PC-3 (cell line): Measurements from ENCODE around the gene CCDC197. TPM values are rescaled to one million over a fixed set of nuclear protein-coding genes. Genes with fewer than 3 reads are reported as not detected.

Source experiments
- ATAC-seq: fragments of 200-7000 bp; cut with Tn5 transposase; 2 replicates; pipeline ENCODE4 v1.9.1; 2020; ENCODE audit warnings: mild to moderate bottlenecking, moderate library complexity
- Bru-seq: library from RNA; stranded (reverse); fragments of 400-500 nt; gene quantifications from one replicate; lab custom pipeline; 2021; lab: Mats Ljungman, UMichigan
- BruChase-seq, 2 experiments: library from RNA; stranded (reverse); fragments of 400-500 nt; gene quantifications; one replicate each; lab custom pipeline; 2021; lab: Mats Ljungman, UMichigan
- BruUV-seq: library from RNA; stranded (reverse); fragments of 400-500 nt; replicated peaks from 2 replicates; lab custom pipeline; 2021; lab: Mats Ljungman, UMichigan
- CTCF ChIA-PET: fragments of 300-600 bp; sonication (Branson Sonifier 250); formaldehyde crosslinking; loops from one replicate; lab custom pipeline; 2022; ENCODE audit warnings: antibody characterized with exemption; lab: Charles Lee
- POLR2A ChIA-PET: fragments of 300-600 bp; sonication (Branson Sonifier 250); formaldehyde crosslinking; loops from one replicate; lab custom pipeline; 2022; ENCODE audit warnings: antibody characterized with exemption; ENCODE audit not compliant: unreplicated experiment; lab: Charles Lee
- DNase-seq: peaks from one replicate; pipeline ENCODE4 v3.0.0-alpha.2; 2015
- H2AFZ ChIP-seq: fragments of 300-600 bp; sonication (generic); 2 replicates; pipeline ENCODE4 v1.6.0; 2016; ENCODE audit warnings: antibody characterized with exemption, low read length
- H3F3A ChIP-seq: fragments of 300-600 bp; sonication (generic); one replicate; pipeline ENCODE4 v1.6.0; 2017; ENCODE audit warnings: antibody characterized with exemption, low read length, control low read depth, mild to moderate bottlenecking; ENCODE audit not compliant: unreplicated experiment
- H3K27ac ChIP-seq: fragments of 300-600 bp; sonication (generic); 2 replicates; pipeline ENCODE4 v1.5.1; 2016; ENCODE audit warnings: mild to moderate bottlenecking, low read length
- H3K27me3 ChIP-seq: fragments of 300-600 bp; sonication (generic); 2 replicates; pipeline ENCODE4 v1.6.1; 2016; ENCODE audit warnings: low read length, mixed read lengths
- H3K36me3 ChIP-seq: fragments of 300-600 bp; sonication (generic); 2 replicates; pipeline ENCODE4 v1.6.1; 2016; ENCODE audit warnings: low read depth, mixed run types, low read length, mixed read lengths
- H3K4me1 ChIP-seq: fragments of 300-600 bp; sonication (generic); 2 replicates; pipeline ENCODE4 v1.5.1; 2016; ENCODE audit warnings: low read length; ENCODE audit not compliant: insufficient read depth
- H3K4me2 ChIP-seq: fragments of 300-600 bp; sonication (generic); 2 replicates; pipeline ENCODE4 v1.6.0; 2016; ENCODE audit warnings: low read length
- H3K4me3 ChIP-seq: fragments of 300-600 bp; sonication (generic); 2 replicates; pipeline ENCODE4 v1.5.1; 2016; ENCODE audit warnings: mild to moderate bottlenecking, low read length, mixed read lengths
- H3K79me2 ChIP-seq: fragments of 300-600 bp; sonication (generic); 2 replicates; pipeline ENCODE4 v1.6.1; 2017; ENCODE audit warnings: low read length, mixed read lengths
- H3K9ac ChIP-seq: fragments of 300-600 bp; sonication (generic); 2 replicates; pipeline ENCODE4 v1.6.0; 2016; ENCODE audit warnings: mild to moderate bottlenecking, low read length
- H3K9me2 ChIP-seq: fragments of 300-600 bp; sonication (generic); replicated peaks from 2 replicates; pipeline ENCODE4 v1.6.1; 2016; ENCODE audit warnings: mixed run types, low read length, mixed read lengths
- H3K9me3 ChIP-seq: fragments of 300-600 bp; sonication (generic); 2 replicates; pipeline ENCODE4 v1.6.1; 2016; ENCODE audit warnings: low read length, mixed read lengths
- H4K20me1 ChIP-seq: fragments of 300-600 bp; sonication (generic); 2 replicates; pipeline ENCODE4 v1.6.1; 2016; ENCODE audit warnings: low read length, mixed read lengths
- EZH2 ChIP-seq: fragments of 300-600 bp; sonication (generic); IDR thresholded peaks from one replicate; pipeline ENCODE4 v1.6.1; 2017; ENCODE audit warnings: antibody characterized with exemption, mild to moderate bottlenecking, low read length; ENCODE audit not compliant: unreplicated experiment
- EZH2phosphoT487 ChIP-seq: fragments of 300-600 bp; sonication (generic); IDR thresholded peaks from 2 replicates; pipeline ENCODE4 v1.6.1; 2018; ENCODE audit warnings: mild to moderate bottlenecking, antibody characterized with exemption, low read length, borderline replicate concordance
- intact Hi-C: fragments of 100-400 bp; cut with micrococcal nuclease; formaldehyde crosslinking; loops from 2 replicates; pipeline ENCODE4 v1.9.0; 2023
- long read RNA-seq: library from polyadenylated mRNA; unstranded; transcript quantifications from one replicate; pipeline ENCODE4 v2.0.0, GENCODE V29; 2021; ENCODE audit not compliant: unreplicated experiment
- total RNA-seq: library from RNA; depleted of rRNA; stranded (reverse); fragments of >200 nt; gene quantifications from 2 replicates; pipeline ENCODE4 v1.2.3, GENCODE V29; 2014; rRNA removed
- TF ChIP-seq, protein P1 (sequence below): fragments of 300-600 bp; sonication (generic); conservative IDR thresholded peaks from 2 replicates; pipeline ENCODE4 v1.5.1; 2017; ENCODE audit warnings: antibody characterized with exemption, low read depth, mild to moderate bottlenecking, low read length

Gene CCDC197
- total RNA-seq (not detected in 2 replicates), Bru-seq, nascent RNA (not detected), BruChase-seq, experiment 1, labeled RNA remaining after a 6-hour chase (percentile 7 among the genes with signal in this experiment), BruChase-seq, experiment 2, labeled RNA remaining after a 2-hour chase (not detected)
- long read RNA-seq, result 0 reads

DNA sequence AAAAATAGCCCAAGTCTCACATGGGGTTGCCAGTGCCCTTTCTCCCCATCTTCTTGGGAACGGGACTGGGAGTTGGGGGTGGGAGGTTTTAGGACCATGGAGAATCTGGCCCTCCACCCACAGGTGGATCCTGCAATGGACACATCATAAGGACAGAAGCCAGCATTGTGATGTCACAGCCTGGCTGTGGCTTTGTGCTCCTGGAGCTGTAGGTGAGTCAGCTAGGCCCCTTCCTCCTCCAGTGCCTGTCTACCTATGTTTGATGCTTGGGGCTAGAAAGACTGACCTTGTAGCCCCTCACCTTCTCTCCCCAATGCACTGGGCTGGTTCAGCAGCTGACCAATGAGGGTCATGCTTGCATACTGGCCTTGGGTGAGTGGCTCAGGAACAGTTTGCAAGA lies at the start of gene CCDC197:
CCDC197 (plus strand) TSS at position 220 of the 400 bp plus-strand sequence. CDS start 831 bp downstream, outside the sequence.
- ChIA-PET CTCF (no interaction called here), POLR2A (no interaction called here)
- Histone ChIP-seq H3K9me2 (no peaks in the 10 kb centered on the region), H3K36me3 (no peaks in the 10 kb centered on the region), H3K9me3 (no peaks in the 10 kb centered on the region), H3K4me1 (peaks cover 16% of the 10 kb centered on the region; the same call in 1 of the 2 replicates), H3F3A (no peaks in the 10 kb centered on the region), H3K27ac (no peak within 1 kb of the TSS), H4K20me1 (no peaks in the 10 kb centered on the region), H3K4me3 (no peak within 1 kb of the TSS), H3K9ac (no peak within 1 kb of the TSS), H3K79me2 (no peaks in the 10 kb centered on the region), H3K4me2 (no peak within 1 kb of the TSS), H2AFZ (no peak within 1 kb of the TSS), H3K27me3 (no peaks in the 10 kb centered on the region)
- intact Hi-C loops, result no loop called here
- no TSS peak for BruUV-seq
- peak; percentile 35 for DNase-seq
- TF ChIP-seq EZH2phosphoT487, result no peak
- TF ChIP-seq, protein P1, sequence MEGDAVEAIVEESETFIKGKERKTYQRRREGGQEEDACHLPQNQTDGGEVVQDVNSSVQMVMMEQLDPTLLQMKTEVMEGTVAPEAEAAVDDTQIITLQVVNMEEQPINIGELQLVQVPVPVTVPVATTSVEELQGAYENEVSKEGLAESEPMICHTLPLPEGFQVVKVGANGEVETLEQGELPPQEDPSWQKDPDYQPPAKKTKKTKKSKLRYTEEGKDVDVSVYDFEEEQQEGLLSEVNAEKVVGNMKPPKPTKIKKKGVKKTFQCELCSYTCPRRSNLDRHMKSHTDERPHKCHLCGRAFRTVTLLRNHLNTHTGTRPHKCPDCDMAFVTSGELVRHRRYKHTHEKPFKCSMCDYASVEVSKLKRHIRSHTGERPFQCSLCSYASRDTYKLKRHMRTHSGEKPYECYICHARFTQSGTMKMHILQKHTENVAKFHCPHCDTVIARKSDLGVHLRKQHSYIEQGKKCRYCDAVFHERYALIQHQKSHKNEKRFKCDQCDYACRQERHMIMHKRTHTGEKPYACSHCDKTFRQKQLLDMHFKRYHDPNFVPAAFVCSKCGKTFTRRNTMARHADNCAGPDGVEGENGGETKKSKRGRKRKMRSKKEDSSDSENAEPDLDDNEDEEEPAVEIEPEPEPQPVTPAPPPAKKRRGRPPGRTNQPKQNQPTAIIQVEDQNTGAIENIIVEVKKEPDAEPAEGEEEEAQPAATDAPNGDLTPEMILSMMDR, result no peak
- TF ChIP-seq EZH2, result no peak
- ATAC-seq, result no peak

- Histone ChIP-seq H3K9ac (no peak overlapping the region), H3K4me3 (no peak overlapping the region), H3F3A (no peaks in the 10 kb centered on the region), H4K20me1 (no peaks in the 10 kb centered on the region), H3K27me3 (no peaks in the 10 kb centered on the region), H3K27ac (no peak overlapping the region), H3K4me1 (no peaks in the 10 kb centered on the region), H2AFZ (no peak overlapping the region), H3K4me2 (no peak overlapping the region), H3K9me3 (no peaks in the 10 kb centered on the region), H3K79me2 (no peaks in the 10 kb centered on the region), H3K9me2 (no peaks in the 10 kb centered on the region), H3K36me3 (no peaks in the 10 kb centered on the region)
- intact Hi-C loops, result no loop called here
- ATAC-seq (no peak), DNase-seq (no peak)
- ChIA-PET POLR2A (no interaction called here), CTCF (no interaction called here)
- TF ChIP-seq, protein P1, result no peak
- no peak for TF ChIP-seq EZH2phosphoT487
- no TSS peak for BruUV-seq
These were observed 47.5 kb upstream of the CCDC197 start for GRCh38 chr14:93949511-93950075.

- no peaks in the 10 kb centered on the region for H3K9me3 ChIP-seq
- intact Hi-C loops, result no loop called here
- DNase-seq (no peak), ATAC-seq (no peak)
- H3K4me1 ChIP-seq, result no peaks in the 10 kb centered on the region
- no peak overlapping the region for H3K9ac ChIP-seq
- no peaks in the 10 kb centered on the region for H3K27me3 ChIP-seq
- no peak overlapping the region for H3K4me3 ChIP-seq
- no peak overlapping the region for H3K4me2 ChIP-seq
- no peak overlapping the region for H2AFZ ChIP-seq
- H3K27ac ChIP-seq, result no peak overlapping the region
- no peak for TF ChIP-seq EZH2
- no peak for TF ChIP-seq EZH2phosphoT487
- TF ChIP-seq, protein P1, result no peak
- no TSS peak for BruUV-seq
- H3K36me3 ChIP-seq, result no peaks in the 10 kb centered on the region
- ChIA-PET POLR2A (no interaction called here), CTCF (no interaction called here)
- H3F3A ChIP-seq, result no peaks in the 10 kb centered on the region
- H3K9me2 ChIP-seq, result no peaks in the 10 kb centered on the region
- H4K20me1 ChIP-seq, result no peaks in the 10 kb centered on the region
- no peaks in the 10 kb centered on the region for H3K79me2 ChIP-seq
These were observed 46.0 kb upstream of the CCDC197 start for GRCh38 chr14:93950948-93951634.
